ENCODE measurements around the gene DENND2C.

The DENND2C gene

GRCh38 chr1:114712977-114713376 lies 43.1 kb upstream of the DENND2C start:
- TF ChIP-seq CTCF (IDR thresholded peaks at IDR 0.05; ENCODE audit: low read depth, low read length) = no peak
- peaks cover 3% of the 10 kb centered on the region; the same call in 1 of the 2 replicates for H3K4me1 ChIP-seq
- no peak for DNase-seq
- no peaks in the 10 kb centered on the region for H3K27me3 ChIP-seq
- no peaks in the 10 kb centered on the region for H3K9me3 ChIP-seq
- H3K36me3 ChIP-seq = peaks cover 55% of the 10 kb centered on the region
- no peak overlapping the region for H3K4me3 ChIP-seq (ENCODE audit: low read depth, low read length)

- Histone ChIP-seq H3K36me3 (peaks cover 55% of the 10 kb centered on the region), H3K4me1 (peaks cover 1% of the 10 kb centered on the region; the same call in 1 of the 2 replicates), H3K4me3 (ENCODE audit: low read depth, low read length) (no peak overlapping the region), H3K27me3 (no peaks in the 10 kb centered on the region), H3K9me3 (no peaks in the 10 kb centered on the region)
- no peak for TF ChIP-seq CTCF (IDR thresholded peaks at IDR 0.05; ENCODE audit: low read depth, low read length)
- DNase-seq = no peak
These were observed 40.5 kb upstream of the DENND2C start for GRCh38 chr1:114710360-114710759.

GRCh38 chr1:114707604-114708003 lies 37.8 kb upstream of the DENND2C start:
- no peak for TF ChIP-seq CTCF (IDR thresholded peaks at IDR 0.05; ENCODE audit: low read depth, low read length)
- H3K4me3 ChIP-seq (ENCODE audit: low read depth, low read length) = no peak overlapping the region
- DNase-seq = no peak
- H3K4me1 ChIP-seq = no peaks in the 10 kb centered on the region
- peaks cover 44% of the 10 kb centered on the region for H3K36me3 ChIP-seq
- H3K9me3 ChIP-seq = no peaks in the 10 kb centered on the region
- no peaks in the 10 kb centered on the region for H3K27me3 ChIP-seq

- DNase-seq = no peak
- H3K36me3 ChIP-seq = peaks cover 15% of the 10 kb centered on the region
- peaks cover 17% of the 10 kb centered on the region for H3K27me3 ChIP-seq
- no peaks in the 10 kb centered on the region for H3K9me3 ChIP-seq
- H3K4me1 ChIP-seq = no peaks in the 10 kb centered on the region
- TF ChIP-seq CTCF (IDR thresholded peaks at IDR 0.05; ENCODE audit: low read depth, low read length) = no peak
- no peak overlapping the region for H3K4me3 ChIP-seq (ENCODE audit: low read depth, low read length)
These were observed 33.4 kb upstream of the DENND2C start for GRCh38 chr1:114703242-114703641.

- Histone ChIP-seq H3K4me1 (no peaks in the 10 kb centered on the region), H3K4me3 (ENCODE audit: low read depth, low read length) (no peak overlapping the region), H3K27me3 (peaks cover 18% of the 10 kb centered on the region), H3K36me3 (peaks cover 10% of the 10 kb centered on the region), H3K9me3 (no peaks in the 10 kb centered on the region)
- no peak for TF ChIP-seq CTCF (IDR thresholded peaks at IDR 0.05; ENCODE audit: low read depth, low read length)
- no peak for DNase-seq
These were observed 32.9 kb upstream of the DENND2C start for GRCh38 chr1:114702737-114703136.

- no peaks in the 10 kb centered on the region for H3K4me1 ChIP-seq
- no peak for TF ChIP-seq CTCF (IDR thresholded peaks at IDR 0.05; ENCODE audit: low read depth, low read length)
These were observed 32.1 kb upstream of the DENND2C start for GRCh38 chr1:114701931-114702330.

More at GRCh38 chr1:114701931-114702330, 32.1 kb upstream of the DENND2C start:
- H3K9me3 ChIP-seq = no peaks in the 10 kb centered on the region
- peaks cover 26% of the 10 kb centered on the region for H3K27me3 ChIP-seq
- no peak for DNase-seq
- H3K4me3 ChIP-seq (ENCODE audit: low read depth, low read length) = no peak overlapping the region
- H3K36me3 ChIP-seq = peaks cover 2% of the 10 kb centered on the region

All from BE2C (cell line).